Hepatocyte (in vitro differentiated cells): ENCODE data around the gene MEAF6. TPM values are rescaled to one million over a fixed set of nuclear protein-coding genes. Genes with fewer than 3 reads are reported as not detected.

Experiments used
- DNase-seq: peaks from one replicate; pipeline ENCODE4 v3.0.0-alpha.2; 2016; ENCODE audit warnings: low spot score
- H2AFZ ChIP-seq: fragments of 200-600 bp; sonication (generic); 2 replicates; pipeline ENCODE4 v1.6.0; 2016; ENCODE audit warnings: antibody characterized with exemption, mild to moderate bottlenecking
- H3K27ac ChIP-seq: fragments of 200-600 bp; sonication (generic); 2 replicates; pipeline ENCODE4 v1.5.1; 2016; ENCODE audit warnings: mild to moderate bottlenecking
- H3K27me3 ChIP-seq: fragments of 200-600 bp; sonication (generic); 2 replicates; pipeline ENCODE4 v1.6.1; 2016
- H3K36me3 ChIP-seq: fragments of 200-600 bp; sonication (generic); replicated peaks from 2 replicates; pipeline ENCODE4 v1.5.1; 2016; ENCODE audit warnings: low read depth; ENCODE audit not compliant: insufficient read depth
- H3K4me1 ChIP-seq: fragments of 200-600 bp; sonication (generic); 2 replicates; pipeline ENCODE4 v1.5.1; 2016; ENCODE audit warnings: mild to moderate bottlenecking, moderate library complexity; ENCODE audit not compliant: insufficient read depth
- H3K4me2 ChIP-seq: fragments of 200-600 bp; sonication (generic); 2 replicates; pipeline ENCODE4 v1.6.0; 2016
- H3K4me3 ChIP-seq: fragments of 200-600 bp; sonication (generic); 2 replicates; pipeline ENCODE4 v1.5.1; 2016; ENCODE audit warnings: mild to moderate bottlenecking
- H3K79me2 ChIP-seq: fragments of 200-600 bp; sonication (generic); 2 replicates; pipeline ENCODE4 v1.6.0; 2017; ENCODE audit warnings: mild to moderate bottlenecking
- H3K9me2 ChIP-seq: fragments of 200-600 bp; sonication (generic); replicated peaks from 2 replicates; pipeline ENCODE4 v1.6.0; 2017; ENCODE audit warnings: mild to moderate bottlenecking; ENCODE audit not compliant: insufficient read depth
- H3K9me3 ChIP-seq: fragments of 200-600 bp; sonication (generic); 2 replicates; pipeline ENCODE4 v1.5.1; 2016; ENCODE audit warnings: low read depth, mild to moderate bottlenecking
- H4K20me1 ChIP-seq: fragments of 200-600 bp; sonication (generic); 2 replicates; pipeline ENCODE4 v1.6.0; 2016; ENCODE audit warnings: mild to moderate bottlenecking; ENCODE audit not compliant: insufficient read depth, poor library complexity, severe bottlenecking
- CTCF ChIP-seq: fragments of 200-600 bp; sonication (generic); IDR thresholded peaks from 2 replicates; pipeline ENCODE4 v1.5.1; 2016; ENCODE audit warnings: antibody characterized with exemption, mild to moderate bottlenecking; ENCODE audit not compliant: poor library complexity
- EZH2 ChIP-seq: fragments of 200-600 bp; sonication (generic); IDR thresholded peaks from 2 replicates; pipeline ENCODE4 v1.6.1; 2016; ENCODE audit warnings: antibody characterized with exemption, mild to moderate bottlenecking, borderline replicate concordance
- EZH2phosphoT487 ChIP-seq: fragments of 200-600 bp; sonication (generic); IDR thresholded peaks from one replicate; pipeline ENCODE4 v1.6.1; 2018; ENCODE audit warnings: antibody characterized with exemption, mild to moderate bottlenecking, low read depth, moderate library complexity; ENCODE audit not compliant: unreplicated experiment, severe bottlenecking
- WGBS: methylation state at CpG from one replicate; pipeline ENCODE4 v1.1.6; 2016; ENCODE audit warnings: low lambda C conversion rate; ENCODE audit errors: missing lambda C conversion rate; 5-methylcytosine and 5-hydroxymethylcytosine counted together
- polyA plus RNA-seq: library from polyadenylated mRNA; unstranded; fragments of >200 nt; fragmentation: Nextera tagmentation; extraction: Ambion mirVana; gene quantifications from 2 replicates; pipeline ENCODE4 v1.2.1, GENCODE V29; 2016
- total RNA-seq: library from RNA; depleted of rRNA; stranded (reverse); fragments of >200 nt; gene quantifications from 2 replicates; pipeline ENCODE4 v1.2.3, GENCODE V29; 2014

MEAF6 gene
- total and polyA plus RNA-seq, 2 experiments from 2014 or later: 46.5 to 74.7 TPM

DNA sequence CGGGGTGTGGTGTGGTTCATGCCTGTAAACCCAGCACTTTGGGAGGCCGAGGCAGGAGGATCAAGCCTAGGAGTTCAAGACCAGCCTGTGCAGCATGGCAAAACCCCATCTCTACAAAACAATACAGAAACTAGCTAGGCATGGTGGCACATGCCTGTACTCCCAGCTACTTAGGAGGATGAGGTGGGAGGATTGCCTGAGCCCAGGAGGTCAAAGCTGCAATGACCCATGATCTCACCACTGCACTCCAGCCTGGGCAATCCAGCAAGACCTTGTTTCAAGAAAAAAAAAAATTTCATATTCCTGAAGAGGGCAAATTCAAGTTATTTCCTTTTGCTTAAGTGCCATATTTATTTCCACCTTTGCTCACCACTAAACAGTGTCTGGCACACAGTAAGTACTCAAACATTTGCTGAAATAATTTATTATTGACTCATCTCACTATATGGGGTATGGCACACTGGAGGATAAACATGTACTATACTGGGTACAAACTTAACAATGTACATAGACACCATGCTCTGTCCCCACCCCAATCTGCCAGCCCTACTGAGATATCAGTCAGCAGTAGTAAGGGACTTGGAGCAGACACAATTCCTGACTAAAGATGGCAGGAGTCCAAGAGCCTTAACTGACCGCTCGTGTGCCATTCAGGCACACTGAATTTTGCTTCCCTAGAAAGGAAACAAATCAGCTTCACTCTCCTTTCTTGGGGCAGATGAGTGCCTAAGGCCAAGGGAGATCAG, 15.5 kb downstream of the MEAF6 start:
- Histone ChIP-seq H3K9me2 (no peaks in the 10 kb centered on the region), H3K27ac (no peak overlapping the region), H3K4me1 (no peaks in the 10 kb centered on the region), H2AFZ (no peak overlapping the region), H3K27me3 (no peaks in the 10 kb centered on the region), H3K4me3 (no peak overlapping the region), H3K79me2 (peaks cover 2% of the 10 kb centered on the region), H4K20me1 (no peaks in the 10 kb centered on the region), H3K9me3 (no peaks in the 10 kb centered on the region), H3K36me3 (no peaks in the 10 kb centered on the region), H3K4me2 (no peak overlapping the region)
- no peak for TF ChIP-seq EZH2
- TF ChIP-seq EZH2phosphoT487: no peak
- no peak for TF ChIP-seq CTCF
- DNase-seq: peak; percentile 10
- 90% methylated on average over 4 of the region's 4 CpGs for WGBS

DNA sequence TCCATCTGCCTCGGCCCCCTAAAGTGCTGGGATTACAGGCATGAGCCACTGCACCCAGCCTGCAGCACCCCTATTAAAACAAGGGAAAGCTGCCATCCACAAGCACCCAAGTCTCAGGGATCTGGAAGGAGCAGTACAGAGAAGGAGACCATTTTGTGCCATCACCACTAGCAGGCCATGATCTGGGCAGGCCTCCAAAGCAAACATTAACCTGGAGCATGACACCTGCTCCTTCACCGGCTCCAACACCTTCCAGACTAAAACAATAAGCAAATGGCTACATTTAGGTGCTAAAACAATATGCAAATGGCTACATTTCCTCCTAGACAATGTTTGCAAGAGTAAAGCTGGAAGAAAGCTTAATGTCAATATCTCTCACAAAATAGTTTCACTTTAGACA, 16.7 kb downstream of the MEAF6 start:
- Histone ChIP-seq H3K4me3 (no peak overlapping the region), H3K4me2 (no peak overlapping the region), H3K9me2 (no peaks in the 10 kb centered on the region), H3K79me2 (peaks cover 2% of the 10 kb centered on the region), H4K20me1 (no peaks in the 10 kb centered on the region), H3K27me3 (no peaks in the 10 kb centered on the region), H2AFZ (no peak overlapping the region), H3K4me1 (no peaks in the 10 kb centered on the region), H3K36me3 (no peaks in the 10 kb centered on the region), H3K27ac (no peak overlapping the region), H3K9me3 (no peaks in the 10 kb centered on the region)
- TF ChIP-seq CTCF (no peak), EZH2 (no peak), EZH2phosphoT487 (no peak)
- DNase-seq: no peak
- 93% methylated on average over 2 of the region's 2 CpGs for WGBS

DNA sequence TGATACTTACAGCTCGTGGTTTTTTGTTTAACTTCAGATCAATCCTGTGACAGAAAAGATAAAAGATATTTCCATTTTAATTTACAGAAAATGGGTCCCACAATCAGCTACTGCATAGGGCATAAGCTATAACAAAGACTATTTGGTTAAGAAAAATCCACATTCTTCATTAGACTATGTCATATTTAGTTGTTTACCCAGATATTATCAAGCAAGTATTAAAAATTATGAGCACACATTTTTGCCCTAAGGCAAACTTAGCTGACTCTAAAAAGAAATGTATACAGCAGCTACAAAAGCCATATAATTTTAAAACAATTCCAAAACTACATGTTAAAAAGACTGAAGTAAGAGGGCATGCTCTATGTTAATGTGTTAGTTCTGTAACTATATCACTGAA, 18.7 kb downstream of the MEAF6 start:
- Histone ChIP-seq H4K20me1 (no peaks in the 10 kb centered on the region), H3K36me3 (no peaks in the 10 kb centered on the region), H3K4me3 (no peak overlapping the region), H2AFZ (no peak overlapping the region), H3K4me1 (no peaks in the 10 kb centered on the region), H3K9me3 (no peaks in the 10 kb centered on the region), H3K27me3 (no peaks in the 10 kb centered on the region), H3K9me2 (no peaks in the 10 kb centered on the region), H3K27ac (no peak overlapping the region), H3K4me2 (no peak overlapping the region), H3K79me2 (peaks cover 2% of the 10 kb centered on the region)
- no peak for DNase-seq
- 70% methylated on average over 1 of the region's 1 CpG for WGBS
- no peak for TF ChIP-seq CTCF
- no peak for TF ChIP-seq EZH2phosphoT487
- no peak for TF ChIP-seq EZH2
